Adrenal gland (tissue), 5 donors: ENCODE data around the gene TTC5.

ENCODE experiments used
- POLR2A ChIP-seq, 2 donors: fragments of 450-650 bp; IDR thresholded peaks; one replicate each; pipeline ENCODE4 v1.6.1; 2017; ENCODE audit warnings: antibody characterized with exemption in 2 of 2, mild to moderate bottlenecking in 2 of 2, moderate library complexity in 1 of 2
- TF ChIP-seq, protein P1 (sequence below), 6 experiments: fragments of 450-650 bp in 4 of 6; fragments of 200-600 bp in 2 of 6; sonication (generic) in 1 of 6; IDR thresholded peaks; 1 replicate in 5 of 6; 2 replicates in 1 of 6; pipeline versions ENCODE4 v1.5.1 to v1.8.0; 2016 to 2021; ENCODE audit warnings: antibody characterized with exemption in 6 of 6, mild to moderate bottlenecking in 2 of 6, moderate library complexity in 1 of 6
- donor health status: DM: no; HTN: no; CAD: no.

- TF ChIP-seq, protein P1, sequence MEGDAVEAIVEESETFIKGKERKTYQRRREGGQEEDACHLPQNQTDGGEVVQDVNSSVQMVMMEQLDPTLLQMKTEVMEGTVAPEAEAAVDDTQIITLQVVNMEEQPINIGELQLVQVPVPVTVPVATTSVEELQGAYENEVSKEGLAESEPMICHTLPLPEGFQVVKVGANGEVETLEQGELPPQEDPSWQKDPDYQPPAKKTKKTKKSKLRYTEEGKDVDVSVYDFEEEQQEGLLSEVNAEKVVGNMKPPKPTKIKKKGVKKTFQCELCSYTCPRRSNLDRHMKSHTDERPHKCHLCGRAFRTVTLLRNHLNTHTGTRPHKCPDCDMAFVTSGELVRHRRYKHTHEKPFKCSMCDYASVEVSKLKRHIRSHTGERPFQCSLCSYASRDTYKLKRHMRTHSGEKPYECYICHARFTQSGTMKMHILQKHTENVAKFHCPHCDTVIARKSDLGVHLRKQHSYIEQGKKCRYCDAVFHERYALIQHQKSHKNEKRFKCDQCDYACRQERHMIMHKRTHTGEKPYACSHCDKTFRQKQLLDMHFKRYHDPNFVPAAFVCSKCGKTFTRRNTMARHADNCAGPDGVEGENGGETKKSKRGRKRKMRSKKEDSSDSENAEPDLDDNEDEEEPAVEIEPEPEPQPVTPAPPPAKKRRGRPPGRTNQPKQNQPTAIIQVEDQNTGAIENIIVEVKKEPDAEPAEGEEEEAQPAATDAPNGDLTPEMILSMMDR (IDR thresholded peaks at IDR 0.05), result no peak
- no peak for TF ChIP-seq POLR2A (IDR thresholded peaks at IDR 0.05)
Measured at GRCh38 chr14:20317720-20318119, 12.0 kb upstream of the TTC5 start.
